Measurements from ENCODE around the gene ZCCHC13.
"Not testable (repeated sequence)": the region's sequence is repeated elsewhere in the genome, so short reads cannot be mapped to it uniquely, and the experiment has no call there.

ZCCHC13 gene

GRCh38 chrX:74304016-74304415 is at the start of gene ZCCHC13:
Gene ZCCHC13 (plus strand): TSS chrX:74304180. CDS start chrX:74304267, 87 bp downstream.
- no peak for TF ChIP-seq CTCF (IDR thresholded peaks at IDR 0.05; ENCODE audit: insufficient read depth, low read depth, low read length, missing control alignments)
- DNase-seq (ENCODE audit: low read depth), result no peak
- no peak within 1 kb of the TSS for H3K4me3 ChIP-seq (ENCODE audit: low read length)

- not testable (repeated sequence) for H3K4me3 ChIP-seq (ENCODE audit: low read length); DNase-seq (ENCODE audit: low read depth)
These were observed 45.9 kb upstream of the ZCCHC13 start for GRCh38 chrX:74258111-74258510.

- no peak for TF ChIP-seq CTCF (IDR thresholded peaks at IDR 0.05; ENCODE audit: insufficient read depth, low read depth, low read length, missing control alignments)
- H3K4me3 ChIP-seq (ENCODE audit: low read length), result no peak overlapping the region
- no peak for DNase-seq (ENCODE audit: low read depth)
These were observed 44.0 kb upstream of the ZCCHC13 start for GRCh38 chrX:74259885-74260491.

GRCh38 chrX:74262452-74263209 is 41.3 kb upstream of the ZCCHC13 start:
- no peak for DNase-seq (ENCODE audit: low read depth)
- H3K4me3 ChIP-seq (ENCODE audit: low read length), result no peak overlapping the region
- TF ChIP-seq CTCF (IDR thresholded peaks at IDR 0.05; ENCODE audit: insufficient read depth, low read depth, low read length, missing control alignments), result no peak

- H3K4me3 ChIP-seq (ENCODE audit: low read length), result no peak overlapping the region
- no peak for TF ChIP-seq CTCF (IDR thresholded peaks at IDR 0.05; ENCODE audit: insufficient read depth, low read depth, low read length, missing control alignments)
- no peak for DNase-seq (ENCODE audit: low read depth)
These were observed 33.6 kb upstream of the ZCCHC13 start for GRCh38 chrX:74270393-74270792.

- DNase-seq (ENCODE audit: low read depth), result no peak
- no peak overlapping the region for H3K4me3 ChIP-seq (ENCODE audit: low read length)
- no peak for TF ChIP-seq CTCF (IDR thresholded peaks at IDR 0.05; ENCODE audit: insufficient read depth, low read depth, low read length, missing control alignments)
These were observed 31.8 kb upstream of the ZCCHC13 start for GRCh38 chrX:74272230-74272629.

- no peak for DNase-seq (ENCODE audit: low read depth)
- TF ChIP-seq CTCF (IDR thresholded peaks at IDR 0.05; ENCODE audit: insufficient read depth, low read depth, low read length, missing control alignments), result no peak
- H3K4me3 ChIP-seq (ENCODE audit: low read length), result no peak overlapping the region
These were observed 29.5 kb upstream of the ZCCHC13 start for GRCh38 chrX:74274516-74274915.

Measured in epithelial cell of esophagus (primary cell).